ENCODE results near the gene POU2F2. TPM values are rescaled to one million over a fixed set of nuclear protein-coding genes. Genes with fewer than 3 reads are reported as not detected.

POU2F2 gene
- total RNA-seq, 2 donors from 2014 or later = 1.8 to 2.6 TPM

DNA sequence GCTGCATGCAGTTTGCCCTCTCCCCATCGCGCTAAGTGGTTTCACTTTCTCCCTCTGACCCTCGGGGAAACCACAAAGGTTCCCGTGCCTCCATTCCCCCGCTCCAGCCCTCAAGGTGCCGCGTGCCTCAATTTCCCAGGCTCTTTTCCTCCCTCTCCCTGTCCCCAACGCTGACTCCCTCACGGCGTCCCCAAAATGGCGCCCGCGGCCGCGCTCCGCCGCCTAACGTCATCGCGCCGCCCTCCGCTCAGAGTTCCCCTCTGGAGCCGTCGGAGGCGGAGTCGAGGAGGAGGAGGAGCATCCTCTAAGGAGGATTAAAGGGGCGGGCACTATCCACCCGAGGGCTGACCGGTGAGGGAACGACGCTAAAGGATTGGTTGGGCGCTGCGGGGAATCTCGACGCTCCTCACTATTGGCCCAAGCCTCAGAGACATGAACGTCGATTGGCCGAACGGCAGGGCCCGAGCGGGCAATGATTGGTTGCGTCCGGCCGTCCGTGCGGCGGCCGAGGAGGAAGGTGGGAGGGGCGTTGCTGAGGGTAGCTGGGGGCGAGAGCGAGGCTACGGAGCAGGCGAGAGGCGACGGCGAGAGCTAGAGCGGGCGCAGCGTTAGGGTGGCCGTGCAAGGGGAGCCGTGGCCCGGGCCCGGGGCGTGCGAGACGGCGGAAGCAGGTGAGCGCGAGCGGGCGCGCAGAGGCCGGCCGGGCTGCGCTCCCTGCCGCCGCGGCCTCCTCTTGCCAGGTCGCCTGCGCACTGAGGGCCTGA lies 56.4 kb downstream of the POU2F2 start, which contains the start of gene ZNF574:
ZNF574 (plus strand) TSS at position 551 of the 764 bp plus-strand sequence. CDS start 2,441 bp downstream, outside the sequence.
- peak within 1 kb of the TSS; percentile 100 for H3K27ac Mint-ChIP-seq
- peaks cover 23% of the 10 kb centered on the region for H3K4me1 Mint-ChIP-seq
- H3K27me3 Mint-ChIP-seq (ENCODE audit: insufficient read depth) = peaks cover 1% of the 10 kb centered on the region
- Histone ChIP-seq H3K27ac (ENCODE audit: low read depth, low read length) (peak within 1 kb of the TSS; percentile 90), H3K4me3 (ENCODE audit: low read length) (peak within 1 kb of the TSS; percentile 100), H3K4me1 (ENCODE audit: control insufficient read depth, insufficient read depth, low read length) (no peaks in the 10 kb centered on the region), H3K27me3 (ENCODE audit: control insufficient read depth, insufficient read depth, low read length, poor library complexity, severe bottlenecking) (no peaks in the 10 kb centered on the region), H3K9me3 (ENCODE audit: control insufficient read depth, low read length) (no peaks in the 10 kb centered on the region), H3K36me3 (ENCODE audit: control insufficient read depth, insufficient read depth, low read length) (peaks cover 25% of the 10 kb centered on the region), H3K9ac (ENCODE audit: extremely low read depth, low read length, poor library complexity, severe bottlenecking) (peak within 1 kb of the TSS; percentile 96)
- peak; percentile 99 for DNase-seq
- no peaks in the 10 kb centered on the region for H3K9me3 Mint-ChIP-seq
- TF ChIP-seq, protein P1, sequence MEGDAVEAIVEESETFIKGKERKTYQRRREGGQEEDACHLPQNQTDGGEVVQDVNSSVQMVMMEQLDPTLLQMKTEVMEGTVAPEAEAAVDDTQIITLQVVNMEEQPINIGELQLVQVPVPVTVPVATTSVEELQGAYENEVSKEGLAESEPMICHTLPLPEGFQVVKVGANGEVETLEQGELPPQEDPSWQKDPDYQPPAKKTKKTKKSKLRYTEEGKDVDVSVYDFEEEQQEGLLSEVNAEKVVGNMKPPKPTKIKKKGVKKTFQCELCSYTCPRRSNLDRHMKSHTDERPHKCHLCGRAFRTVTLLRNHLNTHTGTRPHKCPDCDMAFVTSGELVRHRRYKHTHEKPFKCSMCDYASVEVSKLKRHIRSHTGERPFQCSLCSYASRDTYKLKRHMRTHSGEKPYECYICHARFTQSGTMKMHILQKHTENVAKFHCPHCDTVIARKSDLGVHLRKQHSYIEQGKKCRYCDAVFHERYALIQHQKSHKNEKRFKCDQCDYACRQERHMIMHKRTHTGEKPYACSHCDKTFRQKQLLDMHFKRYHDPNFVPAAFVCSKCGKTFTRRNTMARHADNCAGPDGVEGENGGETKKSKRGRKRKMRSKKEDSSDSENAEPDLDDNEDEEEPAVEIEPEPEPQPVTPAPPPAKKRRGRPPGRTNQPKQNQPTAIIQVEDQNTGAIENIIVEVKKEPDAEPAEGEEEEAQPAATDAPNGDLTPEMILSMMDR (conservative IDR thresholded peaks at IDR 0.05) = no peak
- H3K36me3 Mint-ChIP-seq (ENCODE audit: low read depth) = peaks cover 24% of the 10 kb centered on the region
- peak within 1 kb of the TSS; percentile 96 for H3K4me3 Mint-ChIP-seq
- 0% methylated on average over 12 to 80 of the region's 80 CpGs for whole genome bisulfite sequencing, 2 experiments (ENCODE audit: insufficient coverage in 1 of 2, insufficient read length in 1 of 2)

DNA sequence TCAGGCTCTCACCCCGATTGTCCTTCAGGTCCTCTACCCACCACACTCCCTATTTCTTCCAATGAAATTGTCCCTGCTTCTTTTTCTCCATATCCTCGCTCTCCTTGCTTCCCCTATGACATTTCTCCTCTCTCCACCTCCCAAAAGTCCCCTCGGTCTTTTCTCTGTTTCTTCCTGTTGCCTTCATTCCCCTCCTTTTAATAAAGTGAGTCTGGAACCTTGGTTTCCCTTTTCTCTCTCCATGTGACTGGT lies 57.0 kb downstream of the POU2F2 start:
- no peaks in the 10 kb centered on the region for H3K9me3 ChIP-seq (ENCODE audit: control insufficient read depth, low read length)
- no peaks in the 10 kb centered on the region for H3K27me3 ChIP-seq (ENCODE audit: control insufficient read depth, insufficient read depth, low read length, poor library complexity, severe bottlenecking)
- H3K27me3 Mint-ChIP-seq (ENCODE audit: insufficient read depth) = peaks cover 4% of the 10 kb centered on the region
- H3K4me3 Mint-ChIP-seq = peak overlapping the region; percentile 96
- H3K27ac Mint-ChIP-seq = peak overlapping the region; percentile 100
- 18 to 27% methylated on average over 3 of the region's 3 CpGs for WGBS, 2 experiments (ENCODE audit: insufficient coverage in 1 of 2, insufficient read length in 1 of 2)
- H3K27ac ChIP-seq (ENCODE audit: low read depth, low read length) = peak overlapping the region; percentile 90
- H3K4me1 ChIP-seq (ENCODE audit: control insufficient read depth, insufficient read depth, low read length) = no peaks in the 10 kb centered on the region
- TF ChIP-seq, protein P1 (conservative IDR thresholded peaks at IDR 0.05) = no peak
- H3K9ac ChIP-seq (ENCODE audit: extremely low read depth, low read length, poor library complexity, severe bottlenecking) = peak overlapping the region; percentile 96
- no peaks in the 10 kb centered on the region for H3K9me3 Mint-ChIP-seq
- DNase-seq = no peak
- H3K36me3 ChIP-seq (ENCODE audit: control insufficient read depth, insufficient read depth, low read length) = peaks cover 20% of the 10 kb centered on the region
- peaks cover 24% of the 10 kb centered on the region for H3K36me3 Mint-ChIP-seq (ENCODE audit: low read depth)
- H3K4me1 Mint-ChIP-seq = peaks cover 26% of the 10 kb centered on the region
- peak overlapping the region; percentile 83 for H3K4me3 ChIP-seq (ENCODE audit: low read length)

DNA sequence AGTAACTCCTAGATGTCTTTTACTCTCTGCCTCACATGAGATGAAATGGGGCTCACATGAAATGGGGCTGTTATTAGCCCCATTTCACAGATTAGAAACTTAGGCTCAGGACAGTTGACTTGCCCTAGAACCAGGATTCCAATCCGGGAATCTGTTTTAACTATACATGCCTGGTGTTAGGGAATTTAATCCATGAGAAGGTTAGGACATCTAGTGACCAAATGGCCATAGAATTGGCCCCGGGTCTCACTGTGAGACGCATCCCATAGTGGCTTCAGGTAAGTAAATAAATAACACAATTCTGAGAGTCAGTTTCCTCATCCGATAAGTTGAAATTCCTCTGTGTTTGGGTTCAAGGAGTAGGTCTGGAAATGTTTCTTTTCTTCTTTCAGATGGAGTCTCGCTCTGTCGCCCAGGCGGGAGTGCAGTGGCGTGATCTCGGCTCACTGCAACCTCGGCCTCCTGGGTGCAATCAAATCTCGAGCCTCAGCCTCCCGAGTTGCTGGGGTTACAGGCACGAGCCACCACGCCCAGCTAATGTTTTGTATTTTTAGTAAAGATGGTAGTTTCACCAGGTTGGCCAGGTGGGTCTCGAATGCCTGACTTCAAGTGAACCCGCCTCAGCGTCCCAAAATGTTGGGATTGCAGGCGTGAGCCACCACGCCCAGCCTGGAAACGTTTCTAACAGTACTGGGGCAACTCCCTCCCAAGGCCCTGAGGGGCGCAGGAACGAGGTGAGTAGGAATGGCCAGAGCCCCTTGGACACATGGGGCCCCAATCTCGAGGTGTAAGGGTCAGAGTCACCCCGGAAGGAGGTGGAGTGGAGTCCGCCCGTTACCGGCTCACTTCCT lies 57.5 kb downstream of the POU2F2 start:
- Histone ChIP-seq H3K27ac (ENCODE audit: low read depth, low read length) (peak overlapping the region; percentile 90), H3K4me3 (ENCODE audit: low read length) (peak overlapping the region; percentile 83), H3K36me3 (ENCODE audit: control insufficient read depth, insufficient read depth, low read length) (peaks cover 15% of the 10 kb centered on the region), H3K27me3 (ENCODE audit: control insufficient read depth, insufficient read depth, low read length, poor library complexity, severe bottlenecking) (no peaks in the 10 kb centered on the region), H3K4me1 (ENCODE audit: control insufficient read depth, insufficient read depth, low read length) (no peaks in the 10 kb centered on the region), H3K9me3 (ENCODE audit: control insufficient read depth, low read length) (no peaks in the 10 kb centered on the region), H3K9ac (ENCODE audit: extremely low read depth, low read length, poor library complexity, severe bottlenecking) (peak overlapping the region; percentile 96)
- 86 to 87% methylated on average over 18 to 27 of the region's 27 CpGs for WGBS, 2 experiments (ENCODE audit: insufficient coverage in 1 of 2, insufficient read length in 1 of 2)
- Mint-ChIP-seq H3K36me3 (ENCODE audit: low read depth) (peaks cover 18% of the 10 kb centered on the region), H3K9me3 (no peaks in the 10 kb centered on the region), H3K27me3 (ENCODE audit: insufficient read depth) (peaks cover 4% of the 10 kb centered on the region), H3K4me3 (peak overlapping the region; percentile 96), H3K27ac (peak overlapping the region; percentile 100), H3K4me1 (peaks cover 27% of the 10 kb centered on the region)
- DNase-seq = no peak
- TF ChIP-seq, protein P1 (conservative IDR thresholded peaks at IDR 0.05) = no peak

Data from endodermal cell (in vitro differentiated cells).